Measurements from ENCODE around the gene EID3. TPM values are rescaled to one million over a fixed set of nuclear protein-coding genes. Genes with fewer than 3 reads are reported as not detected.

The EID3 gene
- total and polyA plus RNA-seq, 10 of the 15 experiments (the other 5 are each of a cell fraction or from before 2014, with no cell fraction given), result 0.92 to 7.0 (median 4.3) TPM

- no peak overlapping the region for H3K27ac ChIP-seq (ENCODE audit: control insufficient read depth, insufficient read depth)
- FAIRE-seq (no peak), DNase-seq (ENCODE audit: low read depth, low spot score) (no peak), ATAC-seq (no peak)
- H3K27me3 ChIP-seq (replicated peaks in 1 of 2; ENCODE audit: control insufficient read depth in 2 of 2, insufficient read depth in 2 of 2, low read length in 1 of 2), result no peaks in the 10 kb centered on the region
- H3K9ac ChIP-seq (ENCODE audit: control insufficient read depth, insufficient read depth, low read length), result no peak overlapping the region
- ChIA-PET RAD21 (ENCODE audit: unreplicated experiment) (no interaction called here), CTCF (no interaction called here), POLR2A (interaction anchor here (0.7 kb wide), 1 partner anchor 12 kb away, joined by 5 read pairs; no protein-coding TSS in a partner anchor), SMC1A (ENCODE audit: uncharacterized antibody, unreplicated experiment) (no interaction called here)
- intact Hi-C loops (cut with micrococcal nuclease; ENCODE audit: unreplicated experiment) (loop anchor here (10.0 kb wide), 2 partner anchors 216 to 316 kb away; partner anchors contain the start of genes HCFC2 and TDG), in situ Hi-C loops (cut with MboI) (no loop called here)
- no peaks in the 10 kb centered on the region for H4K20me1 ChIP-seq (ENCODE audit: control insufficient read depth, insufficient read depth)
- H2AFZ ChIP-seq (ENCODE audit: control insufficient read depth, low read depth, low read length), result no peak overlapping the region
- H3K4me2 ChIP-seq (ENCODE audit: control insufficient read depth, insufficient read depth), result no peak overlapping the region
- WGBS (ENCODE audit: insufficient coverage, insufficient replicate concordance, low lambda C conversion rate, missing lambda C conversion rate), result 52% methylated on average over 2 of the region's 4 CpGs
- no peak for TF ChIP-seq FOXM1 (IDR thresholded peaks at IDR 0.05; ENCODE audit: low read depth, low read length)
- no peaks in the 10 kb centered on the region for H3K9me3 ChIP-seq (replicated peaks; ENCODE audit: control insufficient read depth, insufficient read depth, low read length)
- no peaks in the 10 kb centered on the region for H3K36me3 ChIP-seq (ENCODE audit: control insufficient read depth in 2 of 2, insufficient read depth in 2 of 2, low read length in 1 of 2)
- BruUV-seq (replicated peaks), result no TSS peak
- peaks cover 11% of the 10 kb centered on the region for H3K4me1 ChIP-seq (ENCODE audit: control insufficient read depth, insufficient read depth, low read length)
- H3K79me2 ChIP-seq (ENCODE audit: control insufficient read depth, insufficient read depth, low read length), result no peaks in the 10 kb centered on the region
- no peak overlapping the region for H3K4me3 ChIP-seq
Observed at GRCh38 chr12:104280717-104281458, 22.7 kb upstream of the EID3 start.

- ChIA-PET SMC1A (ENCODE audit: uncharacterized antibody, unreplicated experiment) (no interaction called here), CTCF (no interaction called here), RAD21 (ENCODE audit: unreplicated experiment) (no interaction called here), POLR2A (no interaction called here)
- WGBS (ENCODE audit: insufficient coverage, insufficient replicate concordance, low lambda C conversion rate, missing lambda C conversion rate), result 80% methylated on average over 5 of the region's 5 CpGs
- DNase-seq (ENCODE audit: low read depth, low spot score) (no peak), ATAC-seq (no peak), FAIRE-seq (no peak)
- Histone ChIP-seq H3K27me3 (replicated peaks in 1 of 2; ENCODE audit: control insufficient read depth in 2 of 2, insufficient read depth in 2 of 2, low read length in 1 of 2) (no peaks in the 10 kb centered on the region), H2AFZ (ENCODE audit: control insufficient read depth, low read depth, low read length) (no peak overlapping the region), H3K9ac (ENCODE audit: control insufficient read depth, insufficient read depth, low read length) (no peak overlapping the region), H3K79me2 (ENCODE audit: control insufficient read depth, insufficient read depth, low read length) (no peaks in the 10 kb centered on the region), H3K4me3 (no peak overlapping the region), H3K27ac (ENCODE audit: control insufficient read depth, insufficient read depth) (no peak overlapping the region), H3K4me1 (ENCODE audit: control insufficient read depth, insufficient read depth, low read length) (peaks cover 10% of the 10 kb centered on the region), H3K4me2 (ENCODE audit: control insufficient read depth, insufficient read depth) (no peak overlapping the region), H3K36me3 (ENCODE audit: control insufficient read depth in 2 of 2, insufficient read depth in 2 of 2, low read length in 1 of 2) (no peaks in the 10 kb centered on the region), H4K20me1 (ENCODE audit: control insufficient read depth, insufficient read depth) (no peaks in the 10 kb centered on the region), H3K9me3 (replicated peaks; ENCODE audit: control insufficient read depth, insufficient read depth, low read length) (no peaks in the 10 kb centered on the region)
- no TSS peak for BruUV-seq (replicated peaks)
- intact Hi-C loops (cut with micrococcal nuclease; ENCODE audit: unreplicated experiment) (loop anchor here (10.0 kb wide), 2 partner anchors 217 to 317 kb away; partner anchors contain the start of genes HCFC2 and TDG), in situ Hi-C loops (cut with MboI) (no loop called here)
- TF ChIP-seq CHD2 (IDR thresholded peaks at IDR 0.05; ENCODE audit: borderline replicate concordance, low read depth, low read length), result no peak
- TF ChIP-seq ESRRA (IDR thresholded peaks at IDR 0.05; ENCODE audit: low read length), result no peak
- TF ChIP-seq TARDBP (IDR thresholded peaks at IDR 0.05; ENCODE audit: borderline replicate concordance), result no peak
- TF ChIP-seq USF1 (IDR thresholded peaks at IDR 0.05; ENCODE audit: borderline replicate concordance, extremely low read length, insufficient read depth, low read depth, low read length), result no peak
- TF ChIP-seq RFX5 (IDR thresholded peaks at IDR 0.05; ENCODE audit: low read depth, low read length), result no peak
- TF ChIP-seq TCF7 (IDR thresholded peaks at IDR 0.05; ENCODE audit: borderline replicate concordance), result no peak
- TF ChIP-seq RELB (IDR thresholded peaks at IDR 0.05; ENCODE audit: low read depth), result no peak
- no peak for TF ChIP-seq PKNOX1 (IDR thresholded peaks at IDR 0.05)
- no peak for TF ChIP-seq NFYB (IDR thresholded peaks at IDR 0.05; ENCODE audit: insufficient read depth, low read depth, low read length)
- TF ChIP-seq RUNX3 (IDR thresholded peaks at IDR 0.05; ENCODE audit: low read length), result no peak
- TF ChIP-seq BRCA1 (IDR thresholded peaks at IDR 0.05; ENCODE audit: low read depth, low read length), result no peak
- TF ChIP-seq BMI1 (IDR thresholded peaks at IDR 0.05; ENCODE audit: borderline replicate concordance), result no peak
Observed at GRCh38 chr12:104281636-104282035, 21.9 kb upstream of the EID3 start.

All from GM12878 (cell line).